ENCODE results near the gene DPYSL3.

DPYSL3 gene

GRCh38 chr5:147490989-147491388 is 18.9 kb downstream of the DPYSL3 start:
- H3K36me3 ChIP-seq (ENCODE audit: insufficient read depth, insufficient read length, low read length) = no peaks in the 10 kb centered on the region
- no peak overlapping the region for H3K4me3 ChIP-seq (ENCODE audit: insufficient read length, low read depth)
- H3K27me3 ChIP-seq (ENCODE audit: insufficient read depth, insufficient read length) = no peaks in the 10 kb centered on the region
- TF ChIP-seq YY1 (IDR thresholded peaks at IDR 0.05; ENCODE audit: insufficient read depth, insufficient read length) = no peak
- TF ChIP-seq ZNF274 (IDR thresholded peaks at IDR 0.05; ENCODE audit: low read depth, low read length) = no peak
- H3K9me3 ChIP-seq (ENCODE audit: insufficient read depth, low read length) = no peaks in the 10 kb centered on the region
- no peaks in the 10 kb centered on the region for H3K4me1 ChIP-seq (ENCODE audit: insufficient read depth, insufficient read length)
- no peak overlapping the region for H3K9ac ChIP-seq (ENCODE audit: insufficient read length, low read depth)
- no peak for DNase-seq (ENCODE audit: low read depth, low spot score)

GRCh38 chr5:147487031-147487750 is 22.7 kb downstream of the DPYSL3 start:
- H3K36me3 ChIP-seq (ENCODE audit: insufficient read depth, insufficient read length, low read length) = no peaks in the 10 kb centered on the region
- H3K4me3 ChIP-seq (ENCODE audit: insufficient read length, low read depth) = no peak overlapping the region
- DNase-seq (ENCODE audit: low read depth, low spot score) = no peak
- H3K9me3 ChIP-seq (ENCODE audit: insufficient read depth, low read length) = no peaks in the 10 kb centered on the region
- no peaks in the 10 kb centered on the region for H3K4me1 ChIP-seq (ENCODE audit: insufficient read depth, insufficient read length)
- H3K9ac ChIP-seq (ENCODE audit: insufficient read length, low read depth) = no peak overlapping the region
- TF ChIP-seq SUZ12 (IDR thresholded peaks at IDR 0.05; ENCODE audit: extremely low read depth, insufficient read depth, insufficient read length) = no peak
- no peak for TF ChIP-seq ZNF274 (IDR thresholded peaks at IDR 0.05; ENCODE audit: low read depth, low read length)
- TF ChIP-seq YY1 (IDR thresholded peaks at IDR 0.05; ENCODE audit: insufficient read depth, insufficient read length) = no peak
- H3K27me3 ChIP-seq (ENCODE audit: insufficient read depth, insufficient read length) = no peaks in the 10 kb centered on the region

- Histone ChIP-seq H3K27me3 (ENCODE audit: insufficient read depth, insufficient read length) (no peaks in the 10 kb centered on the region), H3K4me3 (ENCODE audit: insufficient read length, low read depth) (no peak overlapping the region), H3K9me3 (ENCODE audit: insufficient read depth, low read length) (no peaks in the 10 kb centered on the region), H3K9ac (ENCODE audit: insufficient read length, low read depth) (no peak overlapping the region), H3K36me3 (ENCODE audit: insufficient read depth, insufficient read length, low read length) (no peaks in the 10 kb centered on the region), H3K4me1 (ENCODE audit: insufficient read depth, insufficient read length) (no peaks in the 10 kb centered on the region)
- DNase-seq (ENCODE audit: low read depth, low spot score) = no peak
- no peak for TF ChIP-seq SUZ12 (IDR thresholded peaks at IDR 0.05; ENCODE audit: extremely low read depth, insufficient read depth, insufficient read length)
These were observed 24.1 kb downstream of the DPYSL3 start for GRCh38 chr5:147485814-147486213.

GRCh38 chr5:147485046-147485445 is 24.8 kb downstream of the DPYSL3 start:
- Histone ChIP-seq H3K27me3 (ENCODE audit: insufficient read depth, insufficient read length) (no peaks in the 10 kb centered on the region), H3K4me3 (ENCODE audit: insufficient read length, low read depth) (no peak overlapping the region), H3K4me1 (ENCODE audit: insufficient read depth, insufficient read length) (no peaks in the 10 kb centered on the region), H3K36me3 (ENCODE audit: insufficient read depth, insufficient read length, low read length) (no peaks in the 10 kb centered on the region), H3K9ac (ENCODE audit: insufficient read length, low read depth) (no peak overlapping the region), H3K9me3 (ENCODE audit: insufficient read depth, low read length) (no peaks in the 10 kb centered on the region)
- TF ChIP-seq SUZ12 (IDR thresholded peaks at IDR 0.05; ENCODE audit: extremely low read depth, insufficient read depth, insufficient read length) = no peak
- no peak for TF ChIP-seq YY1 (IDR thresholded peaks at IDR 0.05; ENCODE audit: insufficient read depth, insufficient read length)
- TF ChIP-seq ZNF274 (IDR thresholded peaks at IDR 0.05; ENCODE audit: low read depth, low read length) = no peak
- no peak for DNase-seq (ENCODE audit: low read depth, low spot score)

- Histone ChIP-seq H3K4me1 (ENCODE audit: insufficient read depth, insufficient read length) (no peaks in the 10 kb centered on the region), H3K9ac (ENCODE audit: insufficient read length, low read depth) (no peak overlapping the region), H3K9me3 (ENCODE audit: insufficient read depth, low read length) (no peaks in the 10 kb centered on the region), H3K27me3 (ENCODE audit: insufficient read depth, insufficient read length) (no peaks in the 10 kb centered on the region), H3K36me3 (ENCODE audit: insufficient read depth, insufficient read length, low read length) (no peaks in the 10 kb centered on the region), H3K4me3 (ENCODE audit: insufficient read length, low read depth) (no peak overlapping the region)
- TF ChIP-seq YY1 (IDR thresholded peaks at IDR 0.05; ENCODE audit: insufficient read depth, insufficient read length) = no peak
- TF ChIP-seq SUZ12 (IDR thresholded peaks at IDR 0.05; ENCODE audit: extremely low read depth, insufficient read depth, insufficient read length) = no peak
- TF ChIP-seq ZNF274 (IDR thresholded peaks at IDR 0.05; ENCODE audit: low read depth, low read length) = no peak
- no peak for DNase-seq (ENCODE audit: low read depth, low spot score)
These were observed 25.2 kb downstream of the DPYSL3 start for GRCh38 chr5:147484708-147485020.

- Histone ChIP-seq H3K4me1 (ENCODE audit: insufficient read depth, insufficient read length) (no peaks in the 10 kb centered on the region), H3K4me3 (ENCODE audit: insufficient read length, low read depth) (no peak overlapping the region)
- DNase-seq (ENCODE audit: low read depth, low spot score) = no peak
These were observed 25.7 kb downstream of the DPYSL3 start for GRCh38 chr5:147483961-147484707.

GRCh38 chr5:147483188-147483790 is 26.6 kb downstream of the DPYSL3 start:
- no peaks in the 10 kb centered on the region for H3K27me3 ChIP-seq (ENCODE audit: insufficient read depth, insufficient read length)
- no peak overlapping the region for H3K9ac ChIP-seq (ENCODE audit: insufficient read length, low read depth)
- no peaks in the 10 kb centered on the region for H3K36me3 ChIP-seq (ENCODE audit: insufficient read depth, insufficient read length, low read length)
- H3K4me3 ChIP-seq (ENCODE audit: insufficient read length, low read depth) = no peak overlapping the region
- TF ChIP-seq SUZ12 (IDR thresholded peaks at IDR 0.05; ENCODE audit: extremely low read depth, insufficient read depth, insufficient read length) = no peak
- no peak for TF ChIP-seq ZNF274 (IDR thresholded peaks at IDR 0.05; ENCODE audit: low read depth, low read length)
- TF ChIP-seq YY1 (IDR thresholded peaks at IDR 0.05; ENCODE audit: insufficient read depth, insufficient read length) = no peak
- H3K9me3 ChIP-seq (ENCODE audit: insufficient read depth, low read length) = no peaks in the 10 kb centered on the region
- H3K4me1 ChIP-seq (ENCODE audit: insufficient read depth, insufficient read length) = no peaks in the 10 kb centered on the region
- no peak for DNase-seq (ENCODE audit: low read depth, low spot score)

More at GRCh38 chr5:147483961-147484707, 25.7 kb downstream of the DPYSL3 start:
- H3K9ac ChIP-seq (ENCODE audit: insufficient read length, low read depth) = no peak overlapping the region
- no peaks in the 10 kb centered on the region for H3K36me3 ChIP-seq (ENCODE audit: insufficient read depth, insufficient read length, low read length)
- H3K9me3 ChIP-seq (ENCODE audit: insufficient read depth, low read length) = no peaks in the 10 kb centered on the region
- no peak for TF ChIP-seq ZNF274 (IDR thresholded peaks at IDR 0.05; ENCODE audit: low read depth, low read length)
- TF ChIP-seq SUZ12 (IDR thresholded peaks at IDR 0.05; ENCODE audit: extremely low read depth, insufficient read depth, insufficient read length) = no peak
- no peak for TF ChIP-seq YY1 (IDR thresholded peaks at IDR 0.05; ENCODE audit: insufficient read depth, insufficient read length)
- H3K27me3 ChIP-seq (ENCODE audit: insufficient read depth, insufficient read length) = no peaks in the 10 kb centered on the region
